ENCODE results near the gene TBC1D1.

TBC1D1 gene

GRCh38 chr4:37924946-37925345, 34.1 kb downstream of the TBC1D1 start:
- DNase-seq (ENCODE audit: low read depth) = no peak

GRCh38 chr4:37927434-37927833, 36.5 kb downstream of the TBC1D1 start:
- DNase-seq (ENCODE audit: low read depth) = no peak

GRCh38 chr4:37928426-37929416, 37.8 kb downstream of the TBC1D1 start:
- DNase-seq (ENCODE audit: low read depth) = no peak

GRCh38 chr4:37934096-37934495, 43.2 kb downstream of the TBC1D1 start:
- DNase-seq (ENCODE audit: low read depth) = no peak

GRCh38 chr4:37934609-37935008, 43.7 kb downstream of the TBC1D1 start:
- DNase-seq (ENCODE audit: low read depth) = no peak

- no peak for DNase-seq (ENCODE audit: low read depth)
Observed at GRCh38 chr4:37935026-37935425, 44.1 kb downstream of the TBC1D1 start.

- DNase-seq (ENCODE audit: low read depth) = no peak
Observed at GRCh38 chr4:37936889-37937498, 46.1 kb downstream of the TBC1D1 start.

- no peak for DNase-seq (ENCODE audit: low read depth)
Observed at GRCh38 chr4:37938208-37938607, 47.3 kb downstream of the TBC1D1 start.

- DNase-seq (ENCODE audit: low read depth) = no peak
Observed at GRCh38 chr4:37946503-37947179, 55.8 kb downstream of the TBC1D1 start.

GRCh38 chr4:37948542-37948941, 57.7 kb downstream of the TBC1D1 start:
- DNase-seq (ENCODE audit: low read depth) = no peak

- no peak for DNase-seq (ENCODE audit: low read depth)
Observed at GRCh38 chr4:37949636-37950426, 58.9 kb downstream of the TBC1D1 start.

- DNase-seq (ENCODE audit: low read depth) = no peak
Observed at GRCh38 chr4:37951461-37952352, 60.8 kb downstream of the TBC1D1 start.

GRCh38 chr4:37953156-37953555, 62.3 kb downstream of the TBC1D1 start:
- no peak for DNase-seq (ENCODE audit: low read depth)

- no peak for DNase-seq (ENCODE audit: low read depth)
Observed at GRCh38 chr4:37953620-37954293, 62.9 kb downstream of the TBC1D1 start.

- no peak for DNase-seq (ENCODE audit: low read depth)
Observed at GRCh38 chr4:37956941-37957340, 66.1 kb downstream of the TBC1D1 start.

- no peak for DNase-seq (ENCODE audit: low read depth)
Observed at GRCh38 chr4:37958932-37959331, 68.0 kb downstream of the TBC1D1 start.

GRCh38 chr4:37960098-37960497, 69.2 kb downstream of the TBC1D1 start, which contains the start of gene PTTG2:
Gene PTTG2, plus strand, starts transcription at chr4:37960398. Its CDS starts 37 bp downstream, at chr4:37960435.
- no peak for DNase-seq (ENCODE audit: low read depth)

- DNase-seq (ENCODE audit: low read depth) = no peak
Observed at GRCh38 chr4:37960679-37961450, 70.0 kb downstream of the TBC1D1 start.

GRCh38 chr4:37964734-37965457, 74.0 kb downstream of the TBC1D1 start:
- DNase-seq (ENCODE audit: low read depth) = no peak

All from stimulated activated CD8-positive, alpha-beta memory T cell treated with anti-CD3 and anti-CD28 coated beads, Interleukin-15, amount 100 ng/mL, for 24 hours (primary cell).